ENCODE data around the gene NPAS2.

NPAS2 gene

DNA sequence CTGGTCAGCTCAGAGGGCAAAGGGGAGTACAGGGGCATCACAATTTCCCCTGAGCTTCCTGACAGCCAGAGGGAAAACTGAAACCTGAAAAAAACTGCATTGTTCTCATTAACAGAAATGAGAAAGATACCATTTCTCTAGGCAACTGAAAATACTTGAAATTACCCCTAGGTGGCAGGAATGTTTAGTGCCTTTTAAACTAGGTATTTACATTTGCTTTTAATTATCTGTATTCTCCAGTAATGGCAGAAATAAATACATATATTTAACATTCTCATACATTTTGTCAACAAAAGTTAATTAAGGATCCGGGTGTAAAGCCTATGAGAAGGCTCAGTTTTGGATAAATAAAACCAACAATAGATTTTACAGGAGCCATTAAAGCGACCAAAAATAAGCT, 216.6 kb downstream of the NPAS2 start:
- Mint-ChIP-seq H3K4me1 (no peaks in the 10 kb centered on the region), H3K4me3 (no peak overlapping the region), H3K9me3 (no peaks in the 10 kb centered on the region), H3K27ac (no peak overlapping the region), H3K27me3 (ENCODE audit: low read depth) (no peaks in the 10 kb centered on the region), H3K36me3 (ENCODE audit: low read depth) (peaks cover 48% of the 10 kb centered on the region)
- TF ChIP-seq, protein P1, sequence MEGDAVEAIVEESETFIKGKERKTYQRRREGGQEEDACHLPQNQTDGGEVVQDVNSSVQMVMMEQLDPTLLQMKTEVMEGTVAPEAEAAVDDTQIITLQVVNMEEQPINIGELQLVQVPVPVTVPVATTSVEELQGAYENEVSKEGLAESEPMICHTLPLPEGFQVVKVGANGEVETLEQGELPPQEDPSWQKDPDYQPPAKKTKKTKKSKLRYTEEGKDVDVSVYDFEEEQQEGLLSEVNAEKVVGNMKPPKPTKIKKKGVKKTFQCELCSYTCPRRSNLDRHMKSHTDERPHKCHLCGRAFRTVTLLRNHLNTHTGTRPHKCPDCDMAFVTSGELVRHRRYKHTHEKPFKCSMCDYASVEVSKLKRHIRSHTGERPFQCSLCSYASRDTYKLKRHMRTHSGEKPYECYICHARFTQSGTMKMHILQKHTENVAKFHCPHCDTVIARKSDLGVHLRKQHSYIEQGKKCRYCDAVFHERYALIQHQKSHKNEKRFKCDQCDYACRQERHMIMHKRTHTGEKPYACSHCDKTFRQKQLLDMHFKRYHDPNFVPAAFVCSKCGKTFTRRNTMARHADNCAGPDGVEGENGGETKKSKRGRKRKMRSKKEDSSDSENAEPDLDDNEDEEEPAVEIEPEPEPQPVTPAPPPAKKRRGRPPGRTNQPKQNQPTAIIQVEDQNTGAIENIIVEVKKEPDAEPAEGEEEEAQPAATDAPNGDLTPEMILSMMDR (IDR thresholded peaks at IDR 0.05; ENCODE audit: unreplicated experiment in 3 of 3), result peak; percentile 54 to 69 (median 55)

DNA sequence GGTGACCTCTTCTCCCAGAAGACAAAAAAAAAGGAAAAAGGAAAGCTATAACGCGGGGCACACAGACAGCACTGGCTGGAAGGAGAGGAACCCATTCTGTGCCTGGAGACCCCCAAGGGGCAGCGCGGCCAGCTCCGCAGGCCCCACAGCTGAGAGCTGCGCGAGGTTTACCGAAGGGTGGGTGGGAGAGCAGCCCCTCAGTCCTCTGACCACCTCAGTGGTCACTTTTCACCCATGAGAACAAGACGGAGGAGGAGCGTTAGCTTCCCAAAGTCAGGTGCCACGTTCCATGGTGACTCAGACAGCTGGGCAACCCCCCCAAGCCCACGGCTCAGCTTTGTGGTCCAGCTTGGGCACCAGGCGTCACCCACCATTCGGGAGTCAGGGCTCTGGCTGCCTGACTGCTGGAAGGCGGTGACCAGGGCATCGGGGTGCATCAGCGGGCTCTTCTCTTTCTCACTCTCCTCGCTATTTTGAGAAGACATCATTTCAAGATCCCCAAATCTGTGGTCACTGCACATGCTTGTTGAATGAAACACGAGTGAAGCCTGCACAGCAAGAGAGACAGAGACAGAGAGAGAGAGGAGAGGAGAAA, 217.3 kb downstream of the NPAS2 start:
- Mint-ChIP-seq H3K4me3 (no peak overlapping the region), H3K27ac (no peak overlapping the region)
- TF ChIP-seq, protein P1 (IDR thresholded peaks at IDR 0.05; ENCODE audit: unreplicated experiment in 3 of 3), result no peak

GRCh38 chr2:101038455-101039255, 218.7 kb downstream of the NPAS2 start:
- no peaks in the 10 kb centered on the region for H3K9me3 Mint-ChIP-seq
- H3K4me3 Mint-ChIP-seq, result no peak overlapping the region
- H3K4me1 Mint-ChIP-seq, result no peaks in the 10 kb centered on the region
- TF ChIP-seq, protein P1 (IDR thresholded peaks at IDR 0.05; ENCODE audit: unreplicated experiment in 3 of 3), result no peak
- peaks cover 33% of the 10 kb centered on the region for H3K36me3 Mint-ChIP-seq (ENCODE audit: low read depth)
- H3K27me3 Mint-ChIP-seq (ENCODE audit: low read depth), result no peaks in the 10 kb centered on the region
- no peak overlapping the region for H3K27ac Mint-ChIP-seq

More for the DNA sequence above, 217.3 kb downstream of the NPAS2 start:
- Mint-ChIP-seq H3K9me3 (no peaks in the 10 kb centered on the region), H3K36me3 (ENCODE audit: low read depth) (peaks cover 43% of the 10 kb centered on the region), H3K4me1 (no peaks in the 10 kb centered on the region), H3K27me3 (ENCODE audit: low read depth) (no peaks in the 10 kb centered on the region)

GRCh38 chr2:101040072-101040471, 220.1 kb downstream of the NPAS2 start:
- no peaks in the 10 kb centered on the region for H3K27me3 Mint-ChIP-seq (ENCODE audit: low read depth)
- H3K4me1 Mint-ChIP-seq, result no peaks in the 10 kb centered on the region
- TF ChIP-seq, protein P1 (IDR thresholded peaks at IDR 0.05; ENCODE audit: unreplicated experiment in 3 of 3), result no peak
- no peak overlapping the region for H3K27ac Mint-ChIP-seq
- no peaks in the 10 kb centered on the region for H3K9me3 Mint-ChIP-seq
- no peak overlapping the region for H3K4me3 Mint-ChIP-seq
- peaks cover 33% of the 10 kb centered on the region for H3K36me3 Mint-ChIP-seq (ENCODE audit: low read depth)

- no peak overlapping the region for H3K27ac Mint-ChIP-seq
- H3K36me3 Mint-ChIP-seq (ENCODE audit: low read depth), result peaks cover 30% of the 10 kb centered on the region
- H3K4me3 Mint-ChIP-seq, result no peak overlapping the region
- H3K4me1 Mint-ChIP-seq, result no peaks in the 10 kb centered on the region
- no peaks in the 10 kb centered on the region for H3K27me3 Mint-ChIP-seq (ENCODE audit: low read depth)
- TF ChIP-seq, protein P1 (IDR thresholded peaks at IDR 0.05; ENCODE audit: unreplicated experiment in 3 of 3), result no peak
- H3K9me3 Mint-ChIP-seq, result no peaks in the 10 kb centered on the region
These were observed 220.8 kb downstream of the NPAS2 start for GRCh38 chr2:101040761-101041160.
